Measurements from ENCODE around the gene VIPR2. TPM values are rescaled to one million over a fixed set of nuclear protein-coding genes. Genes with fewer than 3 reads are reported as not detected.

VIPR2 gene
- total RNA-seq, 1 donor from 2014 or later = 0.92 TPM

GRCh38 chr7:159046300-159046699 is 98.4 kb downstream of the VIPR2 start:
- Mint-ChIP-seq H3K36me3 (no peaks in the 10 kb centered on the region), H3K4me3 (no peak overlapping the region), H3K27ac (no peak overlapping the region), H3K27me3 (ENCODE audit: insufficient read depth, low read depth) (no peaks in the 10 kb centered on the region), H3K4me1 (no peaks in the 10 kb centered on the region), H3K9me3 (peaks cover 25% of the 10 kb centered on the region)
- no peak overlapping the region for H3K4me2 ChIP-seq
- no peak overlapping the region for H3K9ac ChIP-seq
- no peaks in the 10 kb centered on the region for H4K20me1 ChIP-seq (ENCODE audit: low read depth)
- no peaks in the 10 kb centered on the region for H3F3A ChIP-seq (ENCODE audit: low read depth)
- H3K27me3 ChIP-seq = no peaks in the 10 kb centered on the region
- no peaks in the 10 kb centered on the region for H3K4me1 ChIP-seq
- H3K36me3 ChIP-seq = no peaks in the 10 kb centered on the region
- H2AFZ ChIP-seq (replicated peaks) = no peak overlapping the region
- no peak for DNase-seq (ENCODE audit: low spot score)
- no peak overlapping the region for H3K27ac ChIP-seq
- H3K9me3 ChIP-seq (ENCODE audit: low read depth) = no peaks in the 10 kb centered on the region
- no peak overlapping the region for H3K4me3 ChIP-seq
- no peaks in the 10 kb centered on the region for H3K79me2 ChIP-seq (ENCODE audit: low read depth)
- no peak for TF ChIP-seq EZH2phosphoT487 (IDR thresholded peaks at IDR 0.05)
- no peak for TF ChIP-seq CTCF (IDR thresholded peaks at IDR 0.05)
- TF ChIP-seq EZH2 (IDR thresholded peaks at IDR 0.05) = no peak

GRCh38 chr7:159045839-159046238 is 98.8 kb downstream of the VIPR2 start:
- Mint-ChIP-seq H3K27ac (no peak overlapping the region), H3K9me3 (peaks cover 23% of the 10 kb centered on the region), H3K27me3 (ENCODE audit: insufficient read depth, low read depth) (peaks cover 1% of the 10 kb centered on the region), H3K4me3 (no peak overlapping the region), H3K4me1 (no peaks in the 10 kb centered on the region), H3K36me3 (no peaks in the 10 kb centered on the region)
- Histone ChIP-seq H3K9me3 (ENCODE audit: low read depth) (no peaks in the 10 kb centered on the region), H3K27me3 (no peaks in the 10 kb centered on the region), H3K9ac (no peak overlapping the region), H3K79me2 (ENCODE audit: low read depth) (no peaks in the 10 kb centered on the region), H3K4me2 (no peak overlapping the region), H3K27ac (no peak overlapping the region), H4K20me1 (ENCODE audit: low read depth) (no peaks in the 10 kb centered on the region), H3K36me3 (no peaks in the 10 kb centered on the region), H3K4me1 (no peaks in the 10 kb centered on the region), H2AFZ (replicated peaks) (no peak overlapping the region), H3F3A (ENCODE audit: low read depth) (no peaks in the 10 kb centered on the region), H3K4me3 (no peak overlapping the region)
- TF ChIP-seq CTCF (IDR thresholded peaks at IDR 0.05) = no peak
- no peak for TF ChIP-seq EZH2 (IDR thresholded peaks at IDR 0.05)
- no peak for TF ChIP-seq EZH2phosphoT487 (IDR thresholded peaks at IDR 0.05)
- DNase-seq (ENCODE audit: low spot score) = no peak

GRCh38 chr7:159042581-159043101 is 102.0 kb downstream of the VIPR2 start:
- H3K27ac Mint-ChIP-seq = no peak overlapping the region
- Histone ChIP-seq H3K4me1 (peaks cover 7% of the 10 kb centered on the region), H3K27me3 (no peaks in the 10 kb centered on the region), H3K9me3 (ENCODE audit: low read depth) (no peaks in the 10 kb centered on the region), H3K27ac (no peak overlapping the region), H3K36me3 (no peaks in the 10 kb centered on the region), H3K9ac (no peak overlapping the region), H3K4me2 (no peak overlapping the region), H2AFZ (replicated peaks) (no peak overlapping the region), H3K4me3 (no peak overlapping the region), H4K20me1 (ENCODE audit: low read depth) (no peaks in the 10 kb centered on the region), H3F3A (ENCODE audit: low read depth) (no peaks in the 10 kb centered on the region), H3K79me2 (ENCODE audit: low read depth) (no peaks in the 10 kb centered on the region)
- H3K4me3 Mint-ChIP-seq = no peak overlapping the region
- no peaks in the 10 kb centered on the region for H3K36me3 Mint-ChIP-seq
- TF ChIP-seq EZH2 (IDR thresholded peaks at IDR 0.05) (no peak), CTCF (IDR thresholded peaks at IDR 0.05) (no peak), EZH2phosphoT487 (IDR thresholded peaks at IDR 0.05) (no peak)
- H3K4me1 Mint-ChIP-seq = peaks cover 5% of the 10 kb centered on the region
- no peak for DNase-seq (ENCODE audit: low spot score)
- H3K27me3 Mint-ChIP-seq (ENCODE audit: insufficient read depth, low read depth) = peaks cover 2% of the 10 kb centered on the region
- peaks cover 24% of the 10 kb centered on the region for H3K9me3 Mint-ChIP-seq
